T-cell (primary cell): ENCODE data around the gene MCAT. TPM values are rescaled to one million over a fixed set of nuclear protein-coding genes. Genes with fewer than 3 reads are reported as not detected.
A peak's percentile ranks its signal among the peaks of the same experiment; 100 is the strongest.
"Not testable (repeated sequence)": the region's sequence is repeated elsewhere in the genome, so short reads cannot be mapped to it uniquely, and the experiment has no call there.

ENCODE experiments used
- ATAC-seq, 4 experiments: fragments of 200-7000 bp in 3 of 4; fragments of 150-1000 bp in 1 of 4; cut with Tn5 transposase; replicated peaks in 1 of 4; 1 replicate in 3 of 4; 2 replicates in 1 of 4; pipeline ENCODE4 v1.10.0; 2021; ENCODE audit warnings: moderate library complexity in 3 of 4, mild to moderate bottlenecking in 2 of 4, moderate number of reproducible peaks in 1 of 4
- CTCF ChIA-PET, 2 donors: fragments of 300-600 bp; sonication (Branson Sonifier 250); formaldehyde crosslinking; loops; one replicate each; lab custom pipeline; 2022; ENCODE audit warnings: antibody characterized with exemption in 2 of 2; lab: Charles Lee
- POLR2A ChIA-PET, 2 donors: fragments of 300-600 bp; sonication (Branson Sonifier 250); formaldehyde crosslinking; loops; one replicate each; lab custom pipeline; 2022; ENCODE audit warnings: antibody characterized with exemption in 2 of 2; lab: Charles Lee
- DNase-seq, 35 experiments: peaks; one replicate each; pipeline versions ENCODE4 v3.0.0 to v3.0.0-alpha.2; 2013 to 2023
- H3K27ac ChIP-seq: one replicate; pipeline ENCODE4 v1.5.1; 2013; ENCODE audit warnings: low read length
- H3K27me3 ChIP-seq, 2 experiments: replicated peaks in 1 of 2; 1 replicate in 1 of 2; 2 replicates in 1 of 2; pipeline versions ENCODE4 v1.6.1 to v1.7.0; 2013; ENCODE audit warnings: low read length in 1 of 2, mixed read lengths in 1 of 2; ENCODE audit not compliant: control insufficient read depth in 2 of 2, insufficient read depth in 2 of 2; ENCODE audit errors: extremely low read depth in 1 of 2
- H3K36me3 ChIP-seq, 2 donors: 1 replicate in 1 of 2; 2 replicates in 1 of 2; pipeline versions ENCODE4 v1.6.1 to v1.7.0; 2013; ENCODE audit warnings: low read length in 1 of 2; ENCODE audit not compliant: control insufficient read depth in 2 of 2, insufficient read depth in 1 of 2; ENCODE audit errors: extremely low read depth in 1 of 2
- H3K4me1 ChIP-seq, 2 experiments: 1 replicate in 1 of 2; 2 replicates in 1 of 2; pipeline versions ENCODE4 v1.6.1 to v1.7.0; 2013; ENCODE audit warnings: low read length in 2 of 2, mixed read lengths in 1 of 2; ENCODE audit not compliant: insufficient read depth in 2 of 2, control insufficient read depth in 1 of 2; ENCODE audit errors: extremely low read depth in 1 of 2
- H3K4me3 ChIP-seq, 2 donors: 1 replicate in 1 of 2; 2 replicates in 1 of 2; pipeline versions ENCODE4 v1.5.1 to v1.7.0; 2013; ENCODE audit warnings: mild to moderate bottlenecking in 2 of 2, low read length in 1 of 2, moderate library complexity in 1 of 2; ENCODE audit not compliant: control insufficient read depth in 1 of 2; ENCODE audit errors: extremely low read depth in 1 of 2
- H3K9me3 ChIP-seq: 2 replicates; pipeline ENCODE4 v1.7.0; 2013
- H3K27ac Mint-ChIP-seq, 2 donors: one replicate each; pipeline ENCODE4 v1.8.0; 2020 to 2021; ENCODE audit warnings: mild to moderate bottlenecking in 2 of 2, mixed read lengths in 2 of 2
- H3K27me3 Mint-ChIP-seq, 2 donors: one replicate each; pipeline ENCODE4 v1.8.0; 2021 to 2022; ENCODE audit warnings: mixed read lengths in 2 of 2
- H3K36me3 Mint-ChIP-seq: one replicate; pipeline ENCODE4 v1.8.0; 2021; ENCODE audit warnings: mixed read lengths
- H3K4me1 Mint-ChIP-seq, 3 donors: one replicate each; pipeline ENCODE4 v1.8.0; 2020 to 2022; ENCODE audit warnings: mixed read lengths in 3 of 3, mild to moderate bottlenecking in 1 of 3
- H3K4me3 Mint-ChIP-seq, 3 donors: one replicate each; pipeline ENCODE4 v1.8.0; 2020 to 2022; ENCODE audit warnings: mild to moderate bottlenecking in 3 of 3, mixed read lengths in 3 of 3, moderate library complexity in 3 of 3
- H3K9me3 Mint-ChIP-seq, 3 donors: one replicate each; pipeline ENCODE4 v1.8.0; 2020 to 2022; ENCODE audit warnings: mixed read lengths in 3 of 3
- WGBS: methylation state at CpG from one replicate; pipeline ENCODE4 v1.1.5; 2013; ENCODE audit warnings: missing lambda C conversion rate; ENCODE audit not compliant: insufficient coverage; 5-methylcytosine and 5-hydroxymethylcytosine counted together
- total RNA-seq, 35 experiments: library from RNA in 6 of 35; stranded (reverse) in 6 of 35; fragments of 120-200 nt in 1 of 35; gene quantifications; one replicate each; pipeline versions ENCODE4 v1.2.1 to v1.2.4 and lab custom pipeline; 2013 to 2026

The MCAT gene
- total RNA-seq, 5 donors from 2014 or later (not counting 1 experiment from before 2014, with no cell fraction given), result 6.5 to 13.3 (median 10.6) TPM

DNA sequence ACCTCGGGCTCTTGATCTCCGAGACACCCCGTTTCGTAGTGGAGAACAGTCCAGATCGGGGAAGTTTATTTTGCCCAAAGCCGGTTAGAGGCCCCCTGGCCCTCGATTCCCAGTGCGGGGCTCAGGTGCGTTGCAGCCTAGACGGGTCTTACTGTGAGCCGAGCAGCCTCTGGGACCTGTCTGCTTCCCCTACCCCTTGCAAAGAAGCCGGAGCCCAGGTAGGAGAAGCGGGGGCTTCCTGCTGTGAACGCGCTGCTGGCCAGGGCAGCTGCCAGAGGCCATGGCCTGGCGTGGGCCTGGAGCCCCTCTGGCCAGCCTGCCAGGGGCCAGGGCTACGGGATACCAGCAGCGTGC lies 8.8 kb upstream of the MCAT start:
- Mint-ChIP-seq H3K4me3 (peak overlapping the region; percentile 84 to 93 (median 90)), H3K27ac (peak overlapping the region; percentile 86 to 91), H3K27me3 (no peaks in the 10 kb centered on the region), H3K9me3 (no peaks in the 10 kb centered on the region), H3K4me1 (peaks cover 25 to 44% (median 29%) of the 10 kb centered on the region in 3 donors), H3K36me3 (no peaks in the 10 kb centered on the region)
- Histone ChIP-seq H3K27me3 (no peaks in the 10 kb centered on the region), H3K36me3 (no peaks in the 10 kb centered on the region), H3K9me3 (no peaks in the 10 kb centered on the region), H3K27ac (peak overlapping the region; percentile 64), H3K4me3 (peak overlapping the region; percentile 64 to 86), H3K4me1 (peaks cover 2 to 30% of the 10 kb centered on the region in 2 experiments)
- ChIA-PET CTCF (no interaction called here), POLR2A (no interaction called here)
- peak in 11 of 35 experiments; percentile 10 to 40 (median 16) for DNase-seq
- WGBS, result 3% methylated on average over 17 of the region's 18 CpGs
- peak; percentile 43 to 62 (median 47) for ATAC-seq

DNA sequence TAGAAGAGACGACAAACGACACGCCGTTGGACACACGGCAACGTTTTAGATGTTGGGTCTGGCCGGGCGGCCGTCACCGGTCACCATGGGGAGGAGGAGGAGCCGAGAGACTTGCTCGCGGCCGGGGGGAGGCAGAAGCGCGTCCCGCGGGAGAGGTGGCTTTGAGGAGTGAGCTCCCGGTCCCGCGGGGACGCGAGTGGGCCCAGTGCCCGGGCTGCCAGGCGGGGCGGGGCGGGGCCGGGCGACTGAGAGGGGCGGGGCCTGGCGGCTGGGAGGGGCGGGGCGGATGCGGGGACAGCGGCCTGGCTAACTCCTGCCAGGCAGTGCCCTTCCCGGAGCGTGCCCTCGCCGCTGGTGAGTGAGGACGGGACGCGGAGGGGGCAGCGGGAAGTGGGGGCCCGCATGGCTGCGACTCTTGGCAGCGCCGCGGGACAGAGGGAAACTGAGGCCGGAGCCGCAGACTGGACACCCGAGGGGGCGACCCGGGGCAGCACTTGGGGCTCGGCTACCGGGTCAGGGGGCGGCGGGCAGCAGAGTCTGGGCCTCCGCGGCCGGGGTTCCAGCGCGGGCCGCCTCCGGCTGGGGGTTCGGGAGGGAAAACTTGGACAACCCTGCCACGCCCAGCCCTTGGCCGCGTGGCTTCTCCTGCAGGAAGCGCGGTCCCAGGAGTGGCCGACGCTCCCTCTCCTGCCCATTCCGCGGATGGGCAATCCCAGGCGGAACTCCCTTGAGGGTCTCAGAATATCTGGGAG lies 8.2 kb upstream of the MCAT start, which contains the start of gene TSPO:
TSPO (plus strand) TSS at position 309 of the 752 bp plus-strand sequence. CDS start 7,680 bp downstream, outside the sequence.
- Histone ChIP-seq H3K4me1 (peaks cover 2 to 30% of the 10 kb centered on the region in 2 experiments), H3K4me3 (peak within 1 kb of the TSS; percentile 64 to 86), H3K27me3 (no peaks in the 10 kb centered on the region), H3K9me3 (no peaks in the 10 kb centered on the region), H3K36me3 (no peaks in the 10 kb centered on the region), H3K27ac (peak within 1 kb of the TSS; percentile 64)
- DNase-seq, result peak in 32 of 35 experiments; percentile 20 to 68 (median 43)
- H3K27me3 Mint-ChIP-seq, result no peaks in the 10 kb centered on the region
- peak within 1 kb of the TSS; percentile 94 to 96 for H3K27ac Mint-ChIP-seq
- peaks cover 25 to 40% (median 31%) of the 10 kb centered on the region in 3 donors for H3K4me1 Mint-ChIP-seq
- no peaks in the 10 kb centered on the region for H3K36me3 Mint-ChIP-seq
- no peaks in the 10 kb centered on the region for H3K9me3 Mint-ChIP-seq
- H3K4me3 Mint-ChIP-seq, result peak within 1 kb of the TSS; percentile 90 to 93 (median 92)
- 2% methylated on average over 62 of the region's 75 CpGs for WGBS
- CTCF ChIA-PET, result no interaction called here
- POLR2A ChIA-PET, result interaction anchor here (0.5 to 0.8 kb wide), 3 partner anchors 36 to 301 kb away, joined by 3 to 15 read pairs (median 4); no protein-coding TSS in a partner anchor
- ATAC-seq, result peak; percentile 66 to 69 (median 68)

GRCh38 chr22:43150731-43151206 lies 7.6 kb upstream of the MCAT start:
- no peaks in the 10 kb centered on the region for H3K36me3 Mint-ChIP-seq
- ATAC-seq, result no peak
- Histone ChIP-seq H3K9me3 (no peaks in the 10 kb centered on the region), H3K4me1 (peaks cover 2 to 30% of the 10 kb centered on the region in 2 experiments), H3K36me3 (no peaks in the 10 kb centered on the region), H3K4me3 (peak overlapping the region; percentile 64 to 86), H3K27ac (peak overlapping the region; percentile 39), H3K27me3 (no peaks in the 10 kb centered on the region)
- peak overlapping the region; percentile 94 to 96 for H3K27ac Mint-ChIP-seq
- DNase-seq, result peak in 1 of 35 experiments; percentile 4
- H3K27me3 Mint-ChIP-seq, result no peaks in the 10 kb centered on the region
- ChIA-PET POLR2A (interaction anchor here (0.5 to 0.8 kb wide), 3 partner anchors 37 to 300 kb away, joined by 3 to 15 read pairs (median 4); no protein-coding TSS in a partner anchor), CTCF (no interaction called here)
- peaks cover 25 to 37% (median 31%) of the 10 kb centered on the region in 3 donors for H3K4me1 Mint-ChIP-seq
- 82% methylated on average over 15 of the region's 15 CpGs for WGBS
- H3K4me3 Mint-ChIP-seq, result peak overlapping the region; percentile 90 to 93 (median 92)
- H3K9me3 Mint-ChIP-seq, result no peaks in the 10 kb centered on the region

DNA sequence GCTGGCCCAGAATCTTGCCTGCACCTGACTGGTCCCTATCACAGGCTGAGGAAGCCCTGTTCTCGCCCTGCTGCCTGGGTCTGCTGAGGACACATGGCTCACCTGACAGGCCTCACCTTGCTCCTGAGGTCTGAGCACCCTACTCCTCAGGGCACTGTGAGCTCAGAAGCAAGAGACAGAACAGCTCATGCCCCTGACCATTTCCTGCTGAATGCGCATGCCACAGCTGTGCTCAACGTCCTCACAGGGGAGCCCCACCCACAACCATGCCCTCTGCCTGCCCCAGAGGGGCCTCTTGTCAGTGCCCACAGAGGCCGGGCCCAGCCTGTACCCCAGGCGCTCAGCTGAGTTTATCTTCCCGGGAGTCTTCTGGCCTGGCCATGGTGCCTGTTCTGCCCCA lies 5.4 kb upstream of the MCAT start:
- H3K27me3 ChIP-seq, result peaks cover 0 to 9% of the 10 kb centered on the region in 2 experiments
- H3K36me3 ChIP-seq, result no peaks in the 10 kb centered on the region
- no peaks in the 10 kb centered on the region for H3K9me3 ChIP-seq
- H3K4me1 ChIP-seq, result peaks cover 2 to 30% of the 10 kb centered on the region in 2 experiments
- Mint-ChIP-seq H3K36me3 (no peaks in the 10 kb centered on the region), H3K27me3 (no peaks in the 10 kb centered on the region), H3K9me3 (no peaks in the 10 kb centered on the region), H3K27ac (peak overlapping the region in 1 of 2 donors; percentile 61), H3K4me3 (no peak overlapping the region), H3K4me1 (peaks cover 28 to 35% (median 31%) of the 10 kb centered on the region in 3 donors)
- CTCF ChIA-PET, result no interaction called here
- WGBS, result 59% methylated on average over 5 of the region's 6 CpGs
- POLR2A ChIA-PET, result interaction anchor here in 1 of 2 donors (0.6 kb wide), 1 partner anchor 76 kb away, joined by 4 read pairs; no protein-coding TSS in a partner anchor
- ATAC-seq (no peak), DNase-seq (no peak)
- no peak overlapping the region for H3K4me3 ChIP-seq
- no peak overlapping the region for H3K27ac ChIP-seq

- ChIA-PET POLR2A (interaction anchor here in 1 of 2 donors (0.6 kb wide), 1 partner anchor 75 kb away, joined by 4 read pairs; no protein-coding TSS in a partner anchor), CTCF (interaction anchor here in 1 of 2 donors (0.8 kb wide), 1 partner anchor 17 kb away, joined by 3 read pairs; no protein-coding TSS in a partner anchor)
- H3K27ac ChIP-seq, result no peak overlapping the region
- H3K27me3 ChIP-seq, result peaks cover 0 to 9% of the 10 kb centered on the region in 2 experiments
- no peaks in the 10 kb centered on the region for H3K9me3 ChIP-seq
- H3K4me3 ChIP-seq, result no peak overlapping the region
- peak overlapping the region in 1 of 3 donors; percentile 54 for H3K4me3 Mint-ChIP-seq
- ATAC-seq (no peak), DNase-seq (peak in 1 of 35 experiments; percentile 15)
- peak overlapping the region; percentile 38 to 86 for H3K27ac Mint-ChIP-seq
- no peaks in the 10 kb centered on the region for H3K36me3 ChIP-seq
- H3K36me3 Mint-ChIP-seq, result no peaks in the 10 kb centered on the region
- H3K4me1 Mint-ChIP-seq, result peaks cover 23 to 36% (median 28%) of the 10 kb centered on the region in 3 donors
- H3K4me1 ChIP-seq, result peaks cover 2 to 32% of the 10 kb centered on the region in 2 experiments
- no peaks in the 10 kb centered on the region for H3K27me3 Mint-ChIP-seq
- H3K9me3 Mint-ChIP-seq, result no peaks in the 10 kb centered on the region
- 65% methylated on average over 7 of the region's 8 CpGs for WGBS
These were observed 4.6 kb upstream of the MCAT start for GRCh38 chr22:43147821-43148220.

- POLR2A ChIA-PET, result not testable (repeated sequence)
These were observed 3.1 kb upstream of the MCAT start for GRCh38 chr22:43146332-43146731.

More at GRCh38 chr22:43146332-43146731, 3.1 kb upstream of the MCAT start:
- not testable (repeated sequence) for H3K4me3 ChIP-seq, ATAC-seq, H3K36me3 ChIP-seq, H3K27me3 Mint-ChIP-seq, H3K4me3 Mint-ChIP-seq, H3K9me3 ChIP-seq, H3K27ac ChIP-seq, H3K9me3 Mint-ChIP-seq, H3K27me3 ChIP-seq, DNase-seq, H3K36me3 Mint-ChIP-seq
- CTCF ChIA-PET, result interaction anchor here in 1 of 2 donors (0.7 kb wide), 1 partner anchor 1369 kb away, joined by 3 read pairs; no protein-coding TSS in a partner anchor
- 94% methylated on average over 11 of the region's 15 CpGs for WGBS
- H3K4me1 ChIP-seq, result peaks cover 3 to 32% of the 10 kb centered on the region in 2 experiments
- Mint-ChIP-seq H3K27ac (peak overlapping the region in 1 of 2 donors; percentile 39), H3K4me1 (peaks cover 24 to 39% (median 32%) of the 10 kb centered on the region in 3 donors)
